DOHH2 (cell line): ENCODE results near the gene SIGLEC9.

Source experiments
- H3F3A ChIP-seq: fragments of 200-600 bp; sonication (generic), shearing (Covaris generic); 2 replicates; pipeline ENCODE4 v1.6.0; 2016; ENCODE audit warnings: antibody characterized with exemption, mild to moderate bottlenecking; ENCODE audit not compliant: control insufficient read depth, insufficient read depth
- H3K27ac ChIP-seq: fragments of 200-600 bp; sonication (generic); 2 replicates; pipeline ENCODE4 v1.5.1; 2014; ENCODE audit warnings: low read depth, mild to moderate bottlenecking, low read length, moderate library complexity
- H3K27me3 ChIP-seq: fragments of 200-600 bp; sonication (generic); 2 replicates; pipeline ENCODE4 v1.6.1; 2014; ENCODE audit warnings: mild to moderate bottlenecking, low read length, mixed read lengths; ENCODE audit not compliant: control insufficient read depth
- H3K36me3 ChIP-seq: fragments of 200-600 bp; sonication (generic); 2 replicates; pipeline ENCODE4 v1.6.1; 2014; ENCODE audit warnings: mild to moderate bottlenecking, low read length, moderate library complexity, mixed read lengths; ENCODE audit not compliant: control insufficient read depth
- H3K4me1 ChIP-seq: fragments of 200-600 bp; sonication (generic); 2 replicates; pipeline ENCODE4 v1.6.1; 2014; ENCODE audit warnings: mild to moderate bottlenecking, low read length, mixed read lengths; ENCODE audit not compliant: control insufficient read depth
- H3K4me2 ChIP-seq: fragments of 200-600 bp; sonication (generic); 2 replicates; pipeline ENCODE4 v1.6.0; 2014; ENCODE audit warnings: mild to moderate bottlenecking, low read length, moderate library complexity
- H3K4me3 ChIP-seq: fragments of 200-600 bp; sonication (generic); 2 replicates; pipeline ENCODE4 v1.5.1; 2014; ENCODE audit warnings: mild to moderate bottlenecking, low read length, mixed read lengths
- H3K79me2 ChIP-seq: fragments of 200-600 bp; sonication (generic); 2 replicates; pipeline ENCODE4 v1.6.1; 2014; ENCODE audit warnings: mild to moderate bottlenecking, low read length, mixed read lengths; ENCODE audit not compliant: control insufficient read depth
- H3K9me2 ChIP-seq: fragments of 200-600 bp; sonication (generic); replicated peaks from 2 replicates; pipeline ENCODE4 v1.6.1; 2014; ENCODE audit warnings: mild to moderate bottlenecking, low read length, mixed read lengths; ENCODE audit not compliant: control insufficient read depth
- H3K9me3 ChIP-seq: fragments of 200-600 bp; sonication (generic); 2 replicates; pipeline ENCODE4 v1.6.1; 2014; ENCODE audit warnings: antibody characterized with exemption, low read length, mixed read lengths; ENCODE audit not compliant: control insufficient read depth, insufficient read depth
- H4K20me1 ChIP-seq: fragments of 200-600 bp; sonication (generic); 2 replicates; pipeline ENCODE4 v1.6.0; 2014; ENCODE audit warnings: low read depth, mild to moderate bottlenecking, antibody characterized with exemption, low read length, moderate library complexity; ENCODE audit not compliant: control insufficient read depth, insufficient read depth
- CTCF ChIP-seq: fragments of 200-600 bp; sonication (generic); IDR thresholded peaks from one replicate; pipeline ENCODE4 v1.5.1; 2014; ENCODE audit warnings: antibody characterized with exemption, mild to moderate bottlenecking, low read depth, low read length; ENCODE audit not compliant: poor library complexity, severe bottlenecking
- EZH2phosphoT487 ChIP-seq: fragments of 200-600 bp; sonication (generic); IDR thresholded peaks from 2 replicates; pipeline ENCODE4 v1.6.1; 2017; ENCODE audit warnings: borderline replicate concordance, mild to moderate bottlenecking, antibody characterized with exemption, low read length, moderate library complexity, mixed read lengths

SIGLEC9 gene

GRCh38 chr19:51078104-51078503 lies 46.6 kb upstream of the SIGLEC9 start:
- H3F3A ChIP-seq, result no peaks in the 10 kb centered on the region
- TF ChIP-seq CTCF (no peak), EZH2phosphoT487 (no peak)
- no peaks in the 10 kb centered on the region for H3K27me3 ChIP-seq
- H3K9me2 ChIP-seq, result no peaks in the 10 kb centered on the region
- H3K36me3 ChIP-seq, result no peaks in the 10 kb centered on the region
- H4K20me1 ChIP-seq, result no peaks in the 10 kb centered on the region
- no peaks in the 10 kb centered on the region for H3K79me2 ChIP-seq
- peaks cover 11% of the 10 kb centered on the region; the same call in 1 of the 2 replicates for H3K9me3 ChIP-seq
- no peak overlapping the region for H3K4me3 ChIP-seq
- H3K4me1 ChIP-seq, result no peaks in the 10 kb centered on the region
- no peak overlapping the region for H3K4me2 ChIP-seq
- H3K27ac ChIP-seq, result no peak overlapping the region

GRCh38 chr19:51078731-51079130 lies 46.0 kb upstream of the SIGLEC9 start:
- Histone ChIP-seq H3K9me3 (peaks cover 5% of the 10 kb centered on the region; the same call in 1 of the 2 replicates), H3K4me1 (no peaks in the 10 kb centered on the region), H3K36me3 (no peaks in the 10 kb centered on the region), H3K27ac (no peak overlapping the region), H3F3A (no peaks in the 10 kb centered on the region), H3K27me3 (no peaks in the 10 kb centered on the region), H3K9me2 (no peaks in the 10 kb centered on the region), H3K79me2 (no peaks in the 10 kb centered on the region), H3K4me2 (no peak overlapping the region), H4K20me1 (no peaks in the 10 kb centered on the region), H3K4me3 (no peak overlapping the region)
- no peak for TF ChIP-seq CTCF
- TF ChIP-seq EZH2phosphoT487, result no peak

GRCh38 chr19:51079481-51080110 lies 45.1 kb upstream of the SIGLEC9 start:
- no peak overlapping the region for H3K4me2 ChIP-seq
- no peaks in the 10 kb centered on the region for H4K20me1 ChIP-seq
- H3K36me3 ChIP-seq, result no peaks in the 10 kb centered on the region
- no peak overlapping the region for H3K4me3 ChIP-seq
- TF ChIP-seq EZH2phosphoT487, result no peak
- TF ChIP-seq CTCF, result no peak
- H3K27me3 ChIP-seq, result no peaks in the 10 kb centered on the region
- no peaks in the 10 kb centered on the region for H3K4me1 ChIP-seq
- H3K79me2 ChIP-seq, result no peaks in the 10 kb centered on the region
- H3K9me2 ChIP-seq, result no peaks in the 10 kb centered on the region
- no peak overlapping the region for H3K27ac ChIP-seq
- H3F3A ChIP-seq, result no peaks in the 10 kb centered on the region
- no peaks in the 10 kb centered on the region for H3K9me3 ChIP-seq
